ENCODE measurements around the gene OR1L8. TPM values are rescaled to one million over a fixed set of nuclear protein-coding genes. Genes with fewer than 3 reads are reported as not detected.

The OR1L8 gene
- total RNA-seq, 1 experiment from 2014 or later, result not detected

GRCh38 chr9:122562134-122562760, 20.9 kb downstream of the OR1L8 start:
- Mint-ChIP-seq H3K27me3 (ENCODE audit: insufficient read depth, unreplicated experiment) (peaks cover 12% of the 10 kb centered on the region), H3K36me3 (ENCODE audit: insufficient read depth, unreplicated experiment) (no peaks in the 10 kb centered on the region), H3K4me1 (ENCODE audit: low read depth, unreplicated experiment) (no peaks in the 10 kb centered on the region), H3K27ac (ENCODE audit: unreplicated experiment) (no peak overlapping the region), H3K9me3 (ENCODE audit: unreplicated experiment) (peaks cover 10% of the 10 kb centered on the region), H3K4me3 (ENCODE audit: unreplicated experiment) (no peak overlapping the region)
- DNase-seq, result no peak
- ChIA-PET POLR2A (no interaction called here), CTCF (interaction anchor here (1.6 kb wide), 1 partner anchor 64 kb away, joined by 3 read pairs; no protein-coding TSS in a partner anchor)
- Histone ChIP-seq H3K9me3 (peaks cover 7% of the 10 kb centered on the region; the same call in 1 of the 2 replicates), H3K4me1 (no peaks in the 10 kb centered on the region), H3K36me3 (ENCODE audit: control insufficient read depth, insufficient read depth, low read length) (no peaks in the 10 kb centered on the region), H3K27me3 (replicated peaks; ENCODE audit: control insufficient read depth, insufficient read depth, low read length) (no peaks in the 10 kb centered on the region), H3K4me3 (ENCODE audit: low read depth, low read length) (no peak overlapping the region)
- no peak for TF ChIP-seq CTCF (IDR thresholded peaks at IDR 0.05; ENCODE audit: insufficient read depth in 1 of 2, low read depth in 1 of 2, low read length in 1 of 2, severe bottlenecking in 1 of 2, unreplicated experiment in 1 of 2)
- intact Hi-C loops (cut with micrococcal nuclease; ENCODE audit: unreplicated experiment), result no loop called here
- BruUV-seq (replicated peaks), result no TSS peak

- Mint-ChIP-seq H3K27me3 (ENCODE audit: insufficient read depth, unreplicated experiment) (peaks cover 12% of the 10 kb centered on the region), H3K9me3 (ENCODE audit: unreplicated experiment) (peaks cover 10% of the 10 kb centered on the region), H3K27ac (ENCODE audit: unreplicated experiment) (no peak overlapping the region), H3K4me1 (ENCODE audit: low read depth, unreplicated experiment) (no peaks in the 10 kb centered on the region), H3K36me3 (ENCODE audit: insufficient read depth, unreplicated experiment) (no peaks in the 10 kb centered on the region), H3K4me3 (ENCODE audit: unreplicated experiment) (no peak overlapping the region)
- TF ChIP-seq CTCF (IDR thresholded peaks at IDR 0.05; ENCODE audit: insufficient read depth in 1 of 2, low read depth in 1 of 2, low read length in 1 of 2, severe bottlenecking in 1 of 2, unreplicated experiment in 1 of 2), result no peak
- no TSS peak for BruUV-seq (replicated peaks)
- Histone ChIP-seq H3K27me3 (replicated peaks; ENCODE audit: control insufficient read depth, insufficient read depth, low read length) (no peaks in the 10 kb centered on the region), H3K36me3 (ENCODE audit: control insufficient read depth, insufficient read depth, low read length) (no peaks in the 10 kb centered on the region), H3K4me1 (no peaks in the 10 kb centered on the region), H3K9me3 (peaks cover 7% of the 10 kb centered on the region; the same call in 1 of the 2 replicates), H3K4me3 (ENCODE audit: low read depth, low read length) (no peak overlapping the region)
- POLR2A ChIA-PET, result no interaction called here
- CTCF ChIA-PET, result interaction anchor here (1.6 kb wide), 1 partner anchor 63 kb away, joined by 3 read pairs; no protein-coding TSS in a partner anchor
- intact Hi-C loops (cut with micrococcal nuclease; ENCODE audit: unreplicated experiment), result no loop called here
- DNase-seq, result no peak
These were observed 21.7 kb downstream of the OR1L8 start for GRCh38 chr9:122561446-122561845.

- H3K36me3 Mint-ChIP-seq (ENCODE audit: insufficient read depth, unreplicated experiment), result no peaks in the 10 kb centered on the region
- peaks cover 25% of the 10 kb centered on the region for H3K27me3 Mint-ChIP-seq (ENCODE audit: insufficient read depth, unreplicated experiment)
- no peaks in the 10 kb centered on the region for H3K36me3 ChIP-seq (ENCODE audit: control insufficient read depth, insufficient read depth, low read length)
- H3K27me3 ChIP-seq (replicated peaks; ENCODE audit: control insufficient read depth, insufficient read depth, low read length), result peaks cover 1% of the 10 kb centered on the region
- no peaks in the 10 kb centered on the region for H3K4me1 ChIP-seq
- ChIA-PET CTCF (no interaction called here), POLR2A (no interaction called here)
- H3K4me3 ChIP-seq (ENCODE audit: low read depth, low read length), result no peak within 1 kb of the TSS
- DNase-seq, result no peak
- no peaks in the 10 kb centered on the region for H3K9me3 Mint-ChIP-seq (ENCODE audit: unreplicated experiment)
- intact Hi-C loops (cut with micrococcal nuclease; ENCODE audit: unreplicated experiment), result no loop called here
- TF ChIP-seq CTCF (IDR thresholded peaks at IDR 0.05; ENCODE audit: insufficient read depth in 1 of 2, low read depth in 1 of 2, low read length in 1 of 2, severe bottlenecking in 1 of 2, unreplicated experiment in 1 of 2), result no peak
- peaks cover 3% of the 10 kb centered on the region; the same call in 1 of the 2 replicates for H3K9me3 ChIP-seq
- no TSS peak for BruUV-seq (replicated peaks)
- H3K27ac Mint-ChIP-seq (ENCODE audit: unreplicated experiment), result no peak within 1 kb of the TSS
- no peak within 1 kb of the TSS for H3K4me3 Mint-ChIP-seq (ENCODE audit: unreplicated experiment)
- H3K4me1 Mint-ChIP-seq (ENCODE audit: low read depth, unreplicated experiment), result no peaks in the 10 kb centered on the region
These were observed 30.4 kb downstream of the OR1L8 start, which contains the start of gene OR1N2 for GRCh38 chr9:122552812-122553211. TSS of gene OR1N2 (plus strand) at chr9:122553112. CDS start at chr9:122553212, 100 bp downstream.

Measured in Caco-2 (cell line).